Astrocyte of the cerebellum (primary cell): ENCODE results near the gene ATP2B3.

Source experiments
- DNase-seq: peaks from one replicate; pipeline ENCODE4 v3.0.0-alpha.2; 2011; ENCODE audit warnings: low read depth
- H3K4me3 ChIP-seq: 2 replicates; pipeline ENCODE4 v1.5.1; 2011; ENCODE audit warnings: mild to moderate bottlenecking, low read depth, low read length, moderate library complexity
- CTCF ChIP-seq: IDR thresholded peaks from 2 replicates; pipeline ENCODE4 v1.5.1; 2012; ENCODE audit warnings: low read length, low read depth, moderate library complexity, mild to moderate bottlenecking; ENCODE audit errors: missing control alignments
- in situ Hi-C: cut with HindIII; loops from 2 replicates; pipeline ENCODE4 v1.10.0; 2017; ENCODE audit warnings: low sequenced_read_pairs

Gene ATP2B3

GRCh38 chrX:153517946-153518834 is 748 bp downstream of the ATP2B3 start:
- DNase-seq: no peak
- H3K4me3 ChIP-seq: no peak overlapping the region
- TF ChIP-seq CTCF: no peak
- in situ Hi-C loops: no loop called here

- H3K4me3 ChIP-seq: no peak overlapping the region
- in situ Hi-C loops: no loop called here
- TF ChIP-seq CTCF: no peak
- DNase-seq: no peak
Observed at GRCh38 chrX:153519569-153520286, 2.3 kb downstream of the ATP2B3 start.

GRCh38 chrX:153520287-153520917 is 3.0 kb downstream of the ATP2B3 start:
- no peak for TF ChIP-seq CTCF
- DNase-seq: no peak
- in situ Hi-C loops: no loop called here
- no peak overlapping the region for H3K4me3 ChIP-seq

- H3K4me3 ChIP-seq: no peak overlapping the region
- TF ChIP-seq CTCF: no peak
- DNase-seq: no peak
- in situ Hi-C loops: no loop called here
Observed at GRCh38 chrX:153521034-153521433, 3.6 kb downstream of the ATP2B3 start.

- DNase-seq: no peak
- in situ Hi-C loops: no loop called here
- H3K4me3 ChIP-seq: no peak overlapping the region
- TF ChIP-seq CTCF: no peak
Observed at GRCh38 chrX:153522259-153522658, 4.8 kb downstream of the ATP2B3 start.

GRCh38 chrX:153523269-153523668 is 5.8 kb downstream of the ATP2B3 start:
- in situ Hi-C loops: no loop called here
- no peak for TF ChIP-seq CTCF
- no peak for DNase-seq
- no peak overlapping the region for H3K4me3 ChIP-seq
